ENCODE data around the gene PICK1. TPM values are rescaled to one million over a fixed set of nuclear protein-coding genes. Genes with fewer than 3 reads are reported as not detected.

Gene PICK1
- total RNA-seq, result 10 to 100 TPM; 36.7 to 72.0 (median 61.5) TPM

DNA sequence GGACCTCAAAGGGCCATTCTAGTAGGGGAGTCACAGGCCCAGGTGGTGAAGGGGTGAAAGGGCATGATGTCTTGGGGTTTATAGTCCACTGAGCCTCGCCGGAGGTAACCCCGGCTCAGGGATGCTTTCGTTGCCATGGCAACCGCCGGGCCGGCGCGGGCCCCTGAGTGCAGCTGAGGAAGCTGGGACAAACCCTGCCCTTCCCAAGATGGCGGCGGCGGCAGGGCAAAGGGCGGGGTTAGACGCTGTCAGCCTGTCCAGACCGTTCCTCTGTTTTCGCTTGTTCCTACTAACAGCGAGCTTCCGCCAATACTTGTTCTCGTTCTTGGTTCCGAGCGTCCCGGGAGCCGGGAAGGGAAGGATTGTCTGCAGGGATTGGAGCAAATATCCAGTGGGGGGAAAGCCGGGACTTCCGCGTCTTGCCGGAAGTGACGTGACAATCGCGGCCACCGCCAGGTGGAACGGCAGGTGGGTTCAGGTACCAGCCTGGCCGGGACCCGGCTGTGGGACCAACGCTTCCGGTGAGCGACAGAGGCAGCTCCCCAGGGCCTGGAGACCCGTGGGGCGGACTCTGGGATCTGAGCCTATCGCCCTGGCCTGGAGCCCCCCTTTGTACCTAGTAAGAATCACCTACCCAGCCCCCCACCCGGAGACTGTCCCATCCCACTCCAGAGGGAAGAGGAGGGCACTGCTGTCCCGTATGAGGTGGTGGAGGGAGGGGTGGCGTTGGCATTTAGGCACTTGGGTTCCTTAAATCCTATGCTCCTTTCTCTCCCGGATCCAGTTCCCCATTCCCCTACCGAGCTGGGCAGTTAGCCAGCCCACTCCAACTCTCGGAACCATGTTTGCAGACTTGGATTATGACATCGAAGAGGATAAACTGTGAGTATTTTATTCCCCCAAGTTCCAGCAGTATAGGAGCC is at the start of gene PICK1:
Gene PICK1 (plus strand): TSS at position 436 of the 923 bp plus-strand sequence. CDS start 406 bp downstream, at position 842.
- TF ChIP-seq EP300 (IDR thresholded peaks at IDR 0.05), result no peak
- peak in 2 of 3 donors; percentile 32 to 74 for TF ChIP-seq POLR2AphosphoS5 (IDR thresholded peaks at IDR 0.05)
- TF ChIP-seq, protein P1, sequence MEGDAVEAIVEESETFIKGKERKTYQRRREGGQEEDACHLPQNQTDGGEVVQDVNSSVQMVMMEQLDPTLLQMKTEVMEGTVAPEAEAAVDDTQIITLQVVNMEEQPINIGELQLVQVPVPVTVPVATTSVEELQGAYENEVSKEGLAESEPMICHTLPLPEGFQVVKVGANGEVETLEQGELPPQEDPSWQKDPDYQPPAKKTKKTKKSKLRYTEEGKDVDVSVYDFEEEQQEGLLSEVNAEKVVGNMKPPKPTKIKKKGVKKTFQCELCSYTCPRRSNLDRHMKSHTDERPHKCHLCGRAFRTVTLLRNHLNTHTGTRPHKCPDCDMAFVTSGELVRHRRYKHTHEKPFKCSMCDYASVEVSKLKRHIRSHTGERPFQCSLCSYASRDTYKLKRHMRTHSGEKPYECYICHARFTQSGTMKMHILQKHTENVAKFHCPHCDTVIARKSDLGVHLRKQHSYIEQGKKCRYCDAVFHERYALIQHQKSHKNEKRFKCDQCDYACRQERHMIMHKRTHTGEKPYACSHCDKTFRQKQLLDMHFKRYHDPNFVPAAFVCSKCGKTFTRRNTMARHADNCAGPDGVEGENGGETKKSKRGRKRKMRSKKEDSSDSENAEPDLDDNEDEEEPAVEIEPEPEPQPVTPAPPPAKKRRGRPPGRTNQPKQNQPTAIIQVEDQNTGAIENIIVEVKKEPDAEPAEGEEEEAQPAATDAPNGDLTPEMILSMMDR (IDR thresholded peaks at IDR 0.05), result no peak
- TF ChIP-seq POLR2A (IDR thresholded peaks at IDR 0.05), result peak in 1 of 2 donors; percentile 20
- WGBS, result 2% methylated on average over 36 of the region's 47 CpGs

GRCh38 chr22:38009000-38009806 is 48.0 kb upstream of the PICK1 start:
- Histone ChIP-seq H3K4me1 (no peaks in the 10 kb centered on the region), H3K27ac (no peak overlapping the region), H3K27me3 (no peaks in the 10 kb centered on the region), H3K4me3 (no peak overlapping the region), H3K9me3 (no peaks in the 10 kb centered on the region), H3K36me3 (no peaks in the 10 kb centered on the region)
- no peak for DNase-seq (ENCODE audit: low spot score in 2 of 2)
- no peak for TF ChIP-seq POLR2A (IDR thresholded peaks at IDR 0.05)
- TF ChIP-seq, protein P1 (IDR thresholded peaks at IDR 0.05), result no peak
- WGBS, result 71% methylated on average over 14 of the region's 14 CpGs

More for the DNA sequence above, at the start of gene PICK1:
- Histone ChIP-seq H3K36me3 (peaks cover 18% of the 10 kb centered on the region), H3K27me3 (no peaks in the 10 kb centered on the region), H3K9me3 (no peaks in the 10 kb centered on the region), H3K4me1 (peaks cover 24% of the 10 kb centered on the region), H3K27ac (peak within 1 kb of the TSS; percentile 91), H3K4me3 (peak within 1 kb of the TSS; percentile 64)
- DNase-seq (ENCODE audit: low spot score in 2 of 2), result peak; percentile 92 to 95

DNA sequence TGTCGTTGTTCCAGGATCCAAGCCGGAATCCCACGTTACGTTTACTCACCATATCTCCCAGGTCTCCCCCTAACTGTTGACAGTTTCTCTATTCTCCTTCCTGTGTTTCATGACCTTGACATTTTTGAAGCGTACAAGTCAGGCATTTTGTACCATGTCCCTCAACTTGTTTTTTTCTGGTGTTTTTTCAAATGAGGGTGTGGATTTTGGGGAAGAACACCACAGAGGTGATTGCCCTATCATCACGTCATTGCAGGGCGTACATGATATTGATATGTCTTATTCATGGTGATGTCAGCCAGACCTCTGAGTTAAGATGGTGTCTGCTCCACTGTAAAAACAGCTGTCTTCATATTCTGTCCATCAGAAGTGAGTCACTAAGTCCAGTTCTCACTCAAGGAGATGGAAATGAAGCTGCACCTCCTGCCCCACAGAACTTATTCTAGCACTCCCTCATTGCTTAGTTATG is 44.6 kb upstream of the PICK1 start:
- Histone ChIP-seq H3K27ac (no peak overlapping the region), H3K27me3 (no peaks in the 10 kb centered on the region), H3K9me3 (no peaks in the 10 kb centered on the region), H3K4me3 (no peak overlapping the region), H3K36me3 (no peaks in the 10 kb centered on the region), H3K4me1 (peaks cover 26% of the 10 kb centered on the region)
- TF ChIP-seq EP300 (IDR thresholded peaks at IDR 0.05), result no peak
- TF ChIP-seq, protein P1 (IDR thresholded peaks at IDR 0.05), result no peak
- TF ChIP-seq POLR2A (IDR thresholded peaks at IDR 0.05), result no peak
- TF ChIP-seq POLR2AphosphoS5 (IDR thresholded peaks at IDR 0.05), result no peak
- no peak for DNase-seq (ENCODE audit: low spot score in 2 of 2)
- 85% methylated on average over 7 of the region's 7 CpGs for WGBS

GRCh38 chr22:38014083-38014482 is 43.1 kb upstream of the PICK1 start:
- 100% methylated on average over 1 of the region's 1 CpG for WGBS
- no peak for DNase-seq (ENCODE audit: low spot score in 2 of 2)
- Histone ChIP-seq H3K27ac (no peak overlapping the region), H3K4me1 (peaks cover 36% of the 10 kb centered on the region), H3K36me3 (no peaks in the 10 kb centered on the region), H3K9me3 (no peaks in the 10 kb centered on the region), H3K4me3 (no peak overlapping the region), H3K27me3 (no peaks in the 10 kb centered on the region)
- TF ChIP-seq, protein P1 (IDR thresholded peaks at IDR 0.05), result no peak
- TF ChIP-seq POLR2A (IDR thresholded peaks at IDR 0.05) (no peak), POLR2AphosphoS5 (IDR thresholded peaks at IDR 0.05) (no peak), EP300 (IDR thresholded peaks at IDR 0.05) (no peak)
